ENCODE results near the gene ILF3.

Gene ILF3

GRCh38 chr19:10653732-10654609, at the start of gene ILF3:
ILF3 (plus strand) TSS chr19:10654346; CDS start chr19:10670606, 16,260 bp downstream.
- no peak for TF ChIP-seq CTCF (IDR thresholded peaks at IDR 0.05)
- DNase-seq (ENCODE audit: low spot score), result peak; percentile 100
- Histone ChIP-seq H3K27ac (peak within 1 kb of the TSS; percentile 94 to 96), H3K4me3 (peak within 1 kb of the TSS; percentile 100)

GRCh38 chr19:10604460-10604980, 49.6 kb upstream of the ILF3 start:
- no peak for TF ChIP-seq CTCF (IDR thresholded peaks at IDR 0.05)
- peak overlapping the region; percentile 89 for H3K4me3 ChIP-seq
- H3K27ac ChIP-seq, result peak overlapping the region; percentile 93 to 100
- DNase-seq (ENCODE audit: low spot score), result no peak

- no peak for DNase-seq (ENCODE audit: low spot score)
- no peak for TF ChIP-seq CTCF (IDR thresholded peaks at IDR 0.05)
- no peak overlapping the region for H3K4me3 ChIP-seq
- H3K27ac ChIP-seq, result peak overlapping the region; percentile 66 to 89
Observed at GRCh38 chr19:10611907-10612306, 42.2 kb upstream of the ILF3 start.

GRCh38 chr19:10612499-10613119, 41.5 kb upstream of the ILF3 start:
- Histone ChIP-seq H3K27ac (peak overlapping the region; percentile 66 to 89), H3K4me3 (peak overlapping the region; percentile 41)
- TF ChIP-seq CTCF (IDR thresholded peaks at IDR 0.05), result no peak
- DNase-seq (ENCODE audit: low spot score), result peak; percentile 92

GRCh38 chr19:10615429-10616023, 38.6 kb upstream of the ILF3 start:
- Histone ChIP-seq H3K27ac (peak overlapping the region in 1 of 2 donors; percentile 35), H3K4me3 (no peak overlapping the region)
- no peak for DNase-seq (ENCODE audit: low spot score)
- no peak for TF ChIP-seq CTCF (IDR thresholded peaks at IDR 0.05)

- H3K4me3 ChIP-seq, result no peak overlapping the region
- H3K27ac ChIP-seq, result peak overlapping the region in 1 of 2 donors; percentile 60
Observed at GRCh38 chr19:10617409-10618121, 36.6 kb upstream of the ILF3 start.

More at GRCh38 chr19:10617409-10618121, 36.6 kb upstream of the ILF3 start:
- no peak for DNase-seq (ENCODE audit: low spot score)
- no peak for TF ChIP-seq CTCF (IDR thresholded peaks at IDR 0.05)
